ENCODE results near the gene GLA.

The GLA gene

GRCh38 chrX:101386542-101386885, 21.2 kb downstream of the GLA start:
- no peak overlapping the region for H3K18ac ChIP-seq (ENCODE audit: low read length)
- no peak overlapping the region for H2BK120ac ChIP-seq (ENCODE audit: low read depth, low read length)
- H3K23ac ChIP-seq (ENCODE audit: low read depth, low read length, poor library complexity), result no peak overlapping the region
- H2AK5ac ChIP-seq (ENCODE audit: low read depth, low read length), result no peak overlapping the region
- H2AFZ ChIP-seq (ENCODE audit: low read length), result peak overlapping the region; percentile 51
- peaks cover 0 to 4% of the 10 kb centered on the region in 2 donors for H3K4me1 ChIP-seq (ENCODE audit: control insufficient read depth in 2 of 2, insufficient read depth in 1 of 2, low read depth in 1 of 2, low read length in 2 of 2)
- no peak overlapping the region for H2BK5ac ChIP-seq (ENCODE audit: low read length)
- H3K9ac ChIP-seq (ENCODE audit: low read depth, low read length, poor library complexity), result no peak overlapping the region
- no peak overlapping the region for H4K8ac ChIP-seq (ENCODE audit: low read depth, low read length)
- H4K91ac ChIP-seq (ENCODE audit: low read depth, low read length, poor library complexity), result no peak overlapping the region
- no CpG with 5 or more reads among the region's 6 CpGs for WGBS, 2 donors (ENCODE audit: extremely low coverage in 2 of 2, insufficient read length in 2 of 2, insufficient replicate concordance in 1 of 2)
- no peak overlapping the region for H3K14ac ChIP-seq (ENCODE audit: low read length)
- no peak overlapping the region for H2BK12ac ChIP-seq (ENCODE audit: low read length)
- no peak overlapping the region for H3K27ac ChIP-seq (replicated peaks; ENCODE audit: low read length)
- DNase-seq (ENCODE audit: low spot score), result no peak
- H3K4me2 ChIP-seq (ENCODE audit: insufficient read depth, low read length, poor library complexity, severe bottlenecking), result no peak overlapping the region
- H3K4ac ChIP-seq (ENCODE audit: low read length), result no peak overlapping the region
- no peaks in the 10 kb centered on the region for H3K27me3 ChIP-seq (ENCODE audit: control insufficient read depth in 3 of 3, insufficient read depth in 3 of 3, low read depth in 1 of 3, low read length in 3 of 3)
- H2BK15ac ChIP-seq (ENCODE audit: low read length), result no peak overlapping the region
- H3K79me1 ChIP-seq (ENCODE audit: low read depth, low read length), result no peaks in the 10 kb centered on the region
- peaks cover 0 to 2% of the 10 kb centered on the region in 2 donors for H3K36me3 ChIP-seq (replicated peaks in 1 of 2; ENCODE audit: control insufficient read depth in 2 of 2, insufficient read depth in 2 of 2, low read length in 2 of 2)
- H3K9me3 ChIP-seq (replicated peaks in 1 of 2; ENCODE audit: control insufficient read depth in 2 of 2, insufficient read depth in 1 of 2, low read depth in 1 of 2, low read length in 2 of 2), result no peaks in the 10 kb centered on the region
- H3K4me3 ChIP-seq (ENCODE audit: low read length in 2 of 2), result no peak overlapping the region

- DNase-seq (ENCODE audit: low spot score), result no peak
- WGBS, 2 donors (ENCODE audit: extremely low coverage in 2 of 2, insufficient read length in 2 of 2, insufficient replicate concordance in 1 of 2), result no CpG with 5 or more reads among the region's 9 CpGs
- H3K4me3 ChIP-seq (ENCODE audit: low read length in 2 of 2), result no peak within 1 kb of the TSS
- H3K9me3 ChIP-seq (replicated peaks in 1 of 2; ENCODE audit: control insufficient read depth in 2 of 2, insufficient read depth in 1 of 2, low read depth in 1 of 2, low read length in 2 of 2), result no peaks in the 10 kb centered on the region
- H4K8ac ChIP-seq (ENCODE audit: low read depth, low read length), result no peak within 1 kb of the TSS
- H3K79me1 ChIP-seq (ENCODE audit: low read depth, low read length), result no peaks in the 10 kb centered on the region
- H4K91ac ChIP-seq (ENCODE audit: low read depth, low read length, poor library complexity), result no peak within 1 kb of the TSS
- no peak within 1 kb of the TSS for H3K23ac ChIP-seq (ENCODE audit: low read depth, low read length, poor library complexity)
- no peak within 1 kb of the TSS for H3K14ac ChIP-seq (ENCODE audit: low read length)
- H2BK5ac ChIP-seq (ENCODE audit: low read length), result no peak within 1 kb of the TSS
- H2BK120ac ChIP-seq (ENCODE audit: low read depth, low read length), result no peak within 1 kb of the TSS
- no peaks in the 10 kb centered on the region for H3K27me3 ChIP-seq (ENCODE audit: control insufficient read depth in 3 of 3, insufficient read depth in 3 of 3, low read depth in 1 of 3, low read length in 3 of 3)
- H3K36me3 ChIP-seq (replicated peaks in 1 of 2; ENCODE audit: control insufficient read depth in 2 of 2, insufficient read depth in 2 of 2, low read length in 2 of 2), result no peaks in the 10 kb centered on the region
- no peak within 1 kb of the TSS for H3K4ac ChIP-seq (ENCODE audit: low read length)
- H2BK15ac ChIP-seq (ENCODE audit: low read length), result no peak within 1 kb of the TSS
- H3K9ac ChIP-seq (ENCODE audit: low read depth, low read length, poor library complexity), result no peak within 1 kb of the TSS
- H2AFZ ChIP-seq (ENCODE audit: low read length), result peak within 1 kb of the TSS; percentile 51
- H3K18ac ChIP-seq (ENCODE audit: low read length), result no peak within 1 kb of the TSS
- no peak within 1 kb of the TSS for H2AK5ac ChIP-seq (ENCODE audit: low read depth, low read length)
- H3K4me1 ChIP-seq (ENCODE audit: control insufficient read depth in 2 of 2, insufficient read depth in 1 of 2, low read depth in 1 of 2, low read length in 2 of 2), result peaks cover 0 to 4% of the 10 kb centered on the region in 2 donors
- H3K4me2 ChIP-seq (ENCODE audit: insufficient read depth, low read length, poor library complexity, severe bottlenecking), result no peak within 1 kb of the TSS
- no peak within 1 kb of the TSS for H3K27ac ChIP-seq (replicated peaks; ENCODE audit: low read length)
- H2BK12ac ChIP-seq (ENCODE audit: low read length), result no peak within 1 kb of the TSS
Observed at GRCh38 chrX:101385795-101386541, 21.8 kb downstream of the GLA start, which contains the start of gene BTK. TSS of gene BTK (minus strand) at chrX:101386191. CDS start at chrX:101375284, 10,907 bp downstream.

GRCh38 chrX:101385026-101385684, 22.6 kb downstream of the GLA start:
- DNase-seq (ENCODE audit: low spot score), result no peak
- Histone ChIP-seq H2BK15ac (ENCODE audit: low read length) (no peak overlapping the region), H3K4me1 (ENCODE audit: control insufficient read depth in 2 of 2, insufficient read depth in 1 of 2, low read depth in 1 of 2, low read length in 2 of 2) (peaks cover 0 to under 1% of the 10 kb centered on the region in 2 donors), H4K91ac (ENCODE audit: low read depth, low read length, poor library complexity) (no peak overlapping the region), H3K27me3 (ENCODE audit: control insufficient read depth in 3 of 3, insufficient read depth in 3 of 3, low read depth in 1 of 3, low read length in 3 of 3) (no peaks in the 10 kb centered on the region), H3K23ac (ENCODE audit: low read depth, low read length, poor library complexity) (no peak overlapping the region), H3K4me2 (ENCODE audit: insufficient read depth, low read length, poor library complexity, severe bottlenecking) (no peak overlapping the region), H2BK5ac (ENCODE audit: low read length) (no peak overlapping the region), H2BK120ac (ENCODE audit: low read depth, low read length) (no peak overlapping the region), H3K27ac (replicated peaks; ENCODE audit: low read length) (no peak overlapping the region), H3K4me3 (ENCODE audit: low read length in 2 of 2) (no peak overlapping the region), H3K9me3 (replicated peaks in 1 of 2; ENCODE audit: control insufficient read depth in 2 of 2, insufficient read depth in 1 of 2, low read depth in 1 of 2, low read length in 2 of 2) (no peaks in the 10 kb centered on the region), H3K36me3 (replicated peaks in 1 of 2; ENCODE audit: control insufficient read depth in 2 of 2, insufficient read depth in 2 of 2, low read length in 2 of 2) (no peaks in the 10 kb centered on the region), H3K79me1 (ENCODE audit: low read depth, low read length) (no peaks in the 10 kb centered on the region), H3K4ac (ENCODE audit: low read length) (no peak overlapping the region), H3K14ac (ENCODE audit: low read length) (no peak overlapping the region), H2BK12ac (ENCODE audit: low read length) (no peak overlapping the region), H3K9ac (ENCODE audit: low read depth, low read length, poor library complexity) (no peak overlapping the region), H4K8ac (ENCODE audit: low read depth, low read length) (no peak overlapping the region), H3K18ac (ENCODE audit: low read length) (no peak overlapping the region), H2AK5ac (ENCODE audit: low read depth, low read length) (no peak overlapping the region), H2AFZ (ENCODE audit: low read length) (peak overlapping the region; percentile 29)
- WGBS, 2 donors (ENCODE audit: extremely low coverage in 2 of 2, insufficient read length in 2 of 2, insufficient replicate concordance in 1 of 2), result no CpG with 5 or more reads among the region's 7 CpGs

- H3K18ac ChIP-seq (ENCODE audit: low read length), result no peak overlapping the region
- no peak overlapping the region for H2BK5ac ChIP-seq (ENCODE audit: low read length)
- H3K4ac ChIP-seq (ENCODE audit: low read length), result no peak overlapping the region
- H3K4me3 ChIP-seq (ENCODE audit: low read length in 2 of 2), result no peak overlapping the region
- H4K8ac ChIP-seq (ENCODE audit: low read depth, low read length), result no peak overlapping the region
- H3K14ac ChIP-seq (ENCODE audit: low read length), result no peak overlapping the region
- no peak overlapping the region for H3K9ac ChIP-seq (ENCODE audit: low read depth, low read length, poor library complexity)
- no peak overlapping the region for H3K4me2 ChIP-seq (ENCODE audit: insufficient read depth, low read length, poor library complexity, severe bottlenecking)
- H3K23ac ChIP-seq (ENCODE audit: low read depth, low read length, poor library complexity), result no peak overlapping the region
- H2BK120ac ChIP-seq (ENCODE audit: low read depth, low read length), result no peak overlapping the region
- H2BK12ac ChIP-seq (ENCODE audit: low read length), result no peak overlapping the region
- no peak overlapping the region for H2BK15ac ChIP-seq (ENCODE audit: low read length)
- H3K79me1 ChIP-seq (ENCODE audit: low read depth, low read length), result no peaks in the 10 kb centered on the region
- H3K27ac ChIP-seq (replicated peaks; ENCODE audit: low read length), result no peak overlapping the region
- H3K27me3 ChIP-seq (ENCODE audit: control insufficient read depth in 3 of 3, insufficient read depth in 3 of 3, low read depth in 1 of 3, low read length in 3 of 3), result no peaks in the 10 kb centered on the region
- H2AK5ac ChIP-seq (ENCODE audit: low read depth, low read length), result no peak overlapping the region
- no peak overlapping the region for H4K91ac ChIP-seq (ENCODE audit: low read depth, low read length, poor library complexity)
- H2AFZ ChIP-seq (ENCODE audit: low read length), result peak overlapping the region; percentile 79
- no peaks in the 10 kb centered on the region for H3K9me3 ChIP-seq (replicated peaks in 1 of 2; ENCODE audit: control insufficient read depth in 2 of 2, insufficient read depth in 1 of 2, low read depth in 1 of 2, low read length in 2 of 2)
- WGBS, 2 donors (ENCODE audit: extremely low coverage in 2 of 2, insufficient read length in 2 of 2, insufficient replicate concordance in 1 of 2), result no CpG with 5 or more reads among the region's 4 CpGs
- H3K36me3 ChIP-seq (replicated peaks in 1 of 2; ENCODE audit: control insufficient read depth in 2 of 2, insufficient read depth in 2 of 2, low read length in 2 of 2), result no peaks in the 10 kb centered on the region
- DNase-seq (ENCODE audit: low spot score), result no peak
- H3K4me1 ChIP-seq (ENCODE audit: control insufficient read depth in 2 of 2, insufficient read depth in 1 of 2, low read depth in 1 of 2, low read length in 2 of 2), result no peaks in the 10 kb centered on the region
Observed at GRCh38 chrX:101383679-101384205, 24.0 kb downstream of the GLA start.
